ENCODE results near the gene EIF3L. TPM values are rescaled to one million over a fixed set of nuclear protein-coding genes. Genes with fewer than 3 reads are reported as not detected.

EIF3L gene
- total RNA-seq, 1 experiment from 2014 or later = 739 TPM

- no peak overlapping the region for H4K5ac ChIP-seq (ENCODE audit: insufficient read length, low read depth, low read length)
- Mint-ChIP-seq H3K27me3 (ENCODE audit: low read depth) (no peaks in the 10 kb centered on the region), H3K4me1 (peaks cover 0 to 2% of the 10 kb centered on the region in 2 experiments; a peak in 1 of 4 replicates), H3K4me3 (no peak overlapping the region; a peak in 1 of 5 replicates), H3K27ac (peak overlapping the region; percentile 32 to 87 (median 66); a peak in 5 of 7 replicates), H3K36me3 (ENCODE audit: insufficient read depth in 1 of 3, low read depth in 3 of 3) (peaks cover 33 to 72% (median 50%) of the 10 kb centered on the region in 3 experiments), H3K9me3 (no peaks in the 10 kb centered on the region)
- no peak overlapping the region for H2AFZ ChIP-seq (ENCODE audit: low read length)
- peak; percentile 60 for DNase-seq
- no peak overlapping the region for H3K4ac ChIP-seq (ENCODE audit: low read depth, low read length)
- H3K18ac ChIP-seq (ENCODE audit: insufficient read length, low read depth, low read length) = no peak overlapping the region
- no peak overlapping the region for H4K91ac ChIP-seq (ENCODE audit: insufficient read length, low read depth, low read length)
- H3K27me3 ChIP-seq (ENCODE audit: insufficient read depth, low read length) = no peaks in the 10 kb centered on the region; the same call in 1 of the 2 replicates
- no peaks in the 10 kb centered on the region for H3K79me2 ChIP-seq (ENCODE audit: insufficient read depth, low read length)
- no peak overlapping the region for H3T11ph ChIP-seq (ENCODE audit: low read length)
- no peak overlapping the region for H3K23ac ChIP-seq (ENCODE audit: insufficient read length, low read depth, low read length)
- no peak overlapping the region for H3K27ac ChIP-seq (ENCODE audit: insufficient read length, low read depth, low read length)
- H3K9ac ChIP-seq (ENCODE audit: extremely low read depth, insufficient read length, low read length) = no peak overlapping the region
- no peak overlapping the region for H2BK12ac ChIP-seq (ENCODE audit: insufficient read length, low read depth, low read length)
- H3K56ac ChIP-seq (ENCODE audit: insufficient read length, low read depth, low read length) = no peak overlapping the region
- no peaks in the 10 kb centered on the region for H3K9me3 ChIP-seq (ENCODE audit: control insufficient read depth, low read depth, low read length)
- no CpG with 5 or more reads among the region's 6 CpGs for WGBS (ENCODE audit: extremely low coverage, insufficient read length, low lambda C conversion rate)
- H2BK120ac ChIP-seq (ENCODE audit: low read depth, low read length, poor library complexity, severe bottlenecking) = no peak overlapping the region
- H2BK5ac ChIP-seq (ENCODE audit: insufficient read length, low read length) = no peak overlapping the region
- H3K14ac ChIP-seq (ENCODE audit: insufficient read depth, low read length) = no peak overlapping the region
- H3K79me1 ChIP-seq (ENCODE audit: insufficient read depth, low read depth, low read length, poor library complexity, severe bottlenecking) = no peaks in the 10 kb centered on the region
- no peaks in the 10 kb centered on the region for H3K23me2 ChIP-seq (ENCODE audit: insufficient read length, low read depth, low read length, poor library complexity, severe bottlenecking)
- no peak overlapping the region for H2BK20ac ChIP-seq (ENCODE audit: low read depth, low read length, poor library complexity, severe bottlenecking)
- H3K4me1 ChIP-seq (ENCODE audit: insufficient read depth, low read length) = no peaks in the 10 kb centered on the region
- TF ChIP-seq CTCF (conservative IDR thresholded peaks at IDR 0.05) = peak; percentile 59
- H4K8ac ChIP-seq (replicated peaks; ENCODE audit: insufficient read length, low read depth, low read length) = no peak overlapping the region
- no peaks in the 10 kb centered on the region for H4K20me1 ChIP-seq (ENCODE audit: control insufficient read depth, insufficient read depth, insufficient read length)
- no peak overlapping the region for H2AK5ac ChIP-seq (ENCODE audit: insufficient read length, low read length)
- H3K4me2 ChIP-seq (ENCODE audit: insufficient read depth, insufficient read length, low read length) = no peak overlapping the region
- no peak overlapping the region for H2BK15ac ChIP-seq (ENCODE audit: low read depth, low read length)
Measured at GRCh38 chr22:37887584-37888378, 38.6 kb downstream of the EIF3L start.

Measured in H9 (cell line).